GM08714 (cell line): ENCODE measurements around the gene SPATA12.

Source experiments
- H3K4me3 ChIP-seq: fragments of 200-500 bp; sonication (Bioruptor generic); 2 replicates; pipeline ENCODE4 v1.5.1; 2014; ENCODE audit warnings: mild to moderate bottlenecking, low read length, inconsistent platforms
- ZNF274 ChIP-seq: IDR thresholded peaks from 2 replicates; pipeline ENCODE4 v1.6.1; 2012; ENCODE audit warnings: mild to moderate bottlenecking, low read depth, low read length

The SPATA12 gene

DNA sequence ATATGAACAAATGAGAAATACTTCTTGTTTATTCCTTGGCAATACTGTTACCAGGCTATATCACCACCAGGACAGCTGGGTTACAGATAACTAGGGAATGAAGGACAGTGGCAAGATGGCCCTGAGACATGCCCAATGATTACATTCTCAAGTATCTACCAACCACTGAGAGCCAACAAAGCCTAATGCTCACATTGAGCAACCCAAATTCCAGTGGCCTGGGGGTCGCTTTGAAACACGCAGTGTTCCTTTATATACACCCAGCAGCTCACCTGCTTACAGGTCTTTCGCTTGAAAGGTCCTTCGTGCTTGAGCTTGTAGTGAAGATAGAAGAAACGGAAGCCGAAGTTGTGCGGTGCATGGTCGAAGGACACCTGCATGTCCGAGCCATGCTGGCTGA, 45.1 kb downstream of the SPATA12 start:
- no peak overlapping the region for H3K4me3 ChIP-seq
- TF ChIP-seq ZNF274, result no peak

DNA sequence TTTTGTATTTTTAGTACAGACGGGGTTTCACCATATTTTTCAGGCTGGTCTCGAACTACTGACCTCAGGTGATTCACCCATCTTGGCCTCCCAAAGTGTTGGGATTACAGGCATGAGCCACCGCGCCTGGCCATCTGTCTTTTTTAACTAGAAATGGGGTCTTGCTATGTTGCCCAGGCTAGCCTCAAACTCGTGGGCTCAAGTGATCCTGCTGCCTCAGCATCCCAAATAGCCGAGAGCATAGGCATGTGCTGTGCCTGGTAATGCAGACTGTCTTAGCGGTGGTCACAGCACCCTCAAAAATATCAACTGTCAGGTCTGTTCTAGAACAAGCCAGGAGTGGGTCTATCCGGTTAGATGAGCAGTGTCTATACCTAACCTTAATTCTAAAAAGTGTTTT, 48.2 kb downstream of the SPATA12 start:
- H3K4me3 ChIP-seq, result no peak overlapping the region
- no peak for TF ChIP-seq ZNF274

DNA sequence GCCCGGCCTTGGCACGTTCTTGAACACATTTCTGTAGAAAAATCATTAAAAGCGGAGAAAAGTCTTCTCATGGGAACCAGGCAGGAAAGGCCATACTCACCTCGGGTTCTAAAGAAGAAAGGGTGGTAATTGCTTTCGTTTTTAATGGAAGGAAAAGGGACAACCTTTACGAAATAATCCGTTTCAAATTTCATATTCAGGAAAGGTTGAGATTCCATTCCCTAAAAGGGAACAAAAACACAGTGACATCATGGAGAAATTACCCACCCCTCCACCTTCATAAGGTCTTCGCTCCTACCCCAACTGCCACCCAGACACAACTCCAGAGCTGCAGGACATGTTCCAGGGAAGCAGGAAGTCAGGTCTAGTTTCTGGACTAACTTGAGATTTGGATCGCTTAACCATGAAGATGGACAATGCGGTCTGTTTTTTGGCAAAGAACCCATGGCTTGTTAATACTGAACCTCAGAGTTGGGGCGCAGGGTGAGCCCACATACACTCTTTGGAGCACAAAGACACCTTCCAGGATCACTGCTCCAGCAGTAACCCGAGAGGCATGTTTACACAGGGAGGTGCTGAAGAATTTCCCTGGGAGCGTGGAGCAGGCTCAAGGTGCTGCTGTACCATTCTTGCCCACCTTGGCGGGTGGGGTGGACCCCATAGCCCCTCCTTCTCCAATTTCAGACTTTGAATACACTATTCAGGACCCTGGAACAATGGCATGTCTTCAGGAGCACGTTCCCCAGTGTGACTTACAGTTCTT, 49.2 kb downstream of the SPATA12 start:
- TF ChIP-seq ZNF274, result no peak
- no peak overlapping the region for H3K4me3 ChIP-seq

DNA sequence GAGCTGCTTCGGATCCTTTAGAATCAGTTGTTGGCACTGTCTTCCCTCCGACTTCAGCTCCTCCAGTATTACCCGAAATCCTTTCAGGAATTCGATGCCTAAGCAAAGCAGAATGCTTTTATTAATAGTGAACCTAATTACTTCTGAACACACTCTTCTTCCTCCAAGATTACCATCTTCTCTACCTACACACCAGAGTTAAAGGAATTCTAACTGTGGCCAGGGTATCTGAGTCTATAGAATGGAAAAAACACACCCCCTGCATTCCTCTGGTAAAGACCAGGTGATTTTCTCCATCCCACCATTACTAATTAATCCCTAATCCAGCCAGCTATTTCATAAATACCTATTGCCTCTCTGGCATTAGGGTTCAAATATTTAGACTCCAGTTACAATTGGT, 49.8 kb downstream of the SPATA12 start:
- H3K4me3 ChIP-seq, result no peak overlapping the region
- no peak for TF ChIP-seq ZNF274

DNA sequence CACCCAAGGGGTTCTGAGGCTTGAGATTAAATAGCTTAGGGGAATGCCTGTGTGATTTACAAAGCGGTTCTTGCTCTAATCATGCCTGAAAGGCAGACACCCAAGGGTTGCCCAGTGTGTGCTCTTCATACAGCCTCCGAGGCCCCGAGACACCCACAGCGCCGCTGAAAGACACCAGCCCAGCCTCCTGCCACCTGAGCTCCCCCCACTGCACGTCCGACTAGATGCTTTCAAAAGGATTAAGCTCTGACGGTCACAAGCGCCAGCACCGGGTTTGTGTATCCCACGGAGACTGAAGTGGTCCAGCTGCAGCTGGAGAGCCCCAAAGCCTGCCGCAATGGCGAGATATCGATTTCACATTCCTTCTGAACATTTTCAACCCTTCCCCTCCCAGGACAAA, 50.3 kb downstream of the SPATA12 start:
- H3K4me3 ChIP-seq, result no peak overlapping the region
- TF ChIP-seq ZNF274, result no peak

DNA sequence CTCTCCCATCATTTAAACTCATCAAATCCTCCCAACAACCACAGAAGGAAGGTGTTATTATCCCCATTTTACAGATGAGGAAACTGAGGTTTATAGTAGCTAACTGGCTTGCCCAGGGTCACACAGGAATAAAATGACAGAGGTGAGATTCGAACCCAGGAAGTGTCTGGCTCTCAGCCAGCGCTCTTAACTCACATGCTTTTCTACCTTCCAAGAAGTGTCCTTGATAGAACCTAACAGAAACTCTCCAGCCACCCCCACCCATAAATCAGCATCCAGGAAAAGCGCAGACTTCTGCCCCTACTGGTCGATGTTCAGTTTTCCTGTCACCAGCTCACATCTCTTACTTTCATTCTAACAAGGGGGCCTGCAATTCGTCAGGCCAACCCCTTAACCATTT, 51.7 kb downstream of the SPATA12 start:
- H3K4me3 ChIP-seq, result no peak overlapping the region
- TF ChIP-seq ZNF274, result no peak

DNA sequence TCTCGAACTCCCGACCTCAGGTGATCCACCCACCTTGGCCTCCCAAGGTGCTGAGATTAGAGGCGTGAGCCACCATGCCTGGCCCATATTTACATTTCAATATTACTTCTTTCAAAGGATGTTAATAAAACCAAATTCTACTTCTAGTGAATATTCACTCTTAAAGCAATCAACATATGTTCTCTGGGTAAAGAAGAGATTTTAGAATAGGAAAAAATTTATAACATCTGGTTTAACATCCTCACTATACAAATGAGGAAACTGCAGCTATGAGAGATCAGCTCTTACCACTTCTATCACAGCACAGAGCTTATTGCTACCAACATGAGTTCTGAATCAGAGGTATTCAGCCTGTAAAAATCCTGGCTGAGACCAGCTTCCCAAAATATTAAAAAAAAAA, 56.0 kb downstream of the SPATA12 start:
- no peak for TF ChIP-seq ZNF274
- no peak overlapping the region for H3K4me3 ChIP-seq

DNA sequence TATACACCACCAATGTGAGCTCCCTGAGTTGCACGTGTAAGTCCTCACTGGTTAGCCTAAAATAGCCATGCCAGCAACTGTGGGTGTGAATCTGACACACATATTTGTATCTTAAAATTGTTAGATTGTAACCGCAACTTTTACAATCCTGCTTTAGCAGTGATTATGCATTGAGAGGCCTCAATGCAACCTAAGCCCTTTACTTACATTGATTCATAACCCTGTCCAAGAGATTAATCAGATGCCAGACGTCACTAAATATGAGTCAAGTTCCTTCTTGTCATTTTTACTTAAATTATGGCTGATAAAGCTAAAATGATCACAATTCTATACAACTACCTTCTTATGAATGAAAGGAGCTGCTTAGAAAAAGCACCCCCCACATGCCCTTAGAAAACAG, 57.8 kb downstream of the SPATA12 start:
- TF ChIP-seq ZNF274, result no peak

DNA sequence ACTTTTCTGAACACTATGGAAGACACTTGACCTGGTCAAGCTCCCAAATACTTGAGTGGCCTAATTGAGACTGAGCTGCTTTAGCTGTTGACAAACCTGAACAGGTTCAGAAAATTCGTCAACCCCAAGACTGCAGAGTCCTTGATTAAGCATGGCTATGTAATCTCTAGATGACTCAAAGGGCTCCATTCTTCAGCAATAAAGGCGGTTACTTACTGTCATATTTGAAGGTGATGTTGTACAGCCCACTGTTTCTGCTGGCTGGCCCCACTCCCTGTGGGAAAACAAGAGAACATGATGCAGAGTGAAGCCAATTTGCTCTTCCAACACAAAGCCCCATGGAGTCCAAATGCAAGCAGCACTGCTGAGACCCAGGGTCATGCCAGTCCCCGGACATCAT, 59.6 kb downstream of the SPATA12 start:
- TF ChIP-seq ZNF274, result no peak
- no peak overlapping the region for H3K4me3 ChIP-seq

More for the DNA sequence above, 57.8 kb downstream of the SPATA12 start:
- no peak overlapping the region for H3K4me3 ChIP-seq

DNA sequence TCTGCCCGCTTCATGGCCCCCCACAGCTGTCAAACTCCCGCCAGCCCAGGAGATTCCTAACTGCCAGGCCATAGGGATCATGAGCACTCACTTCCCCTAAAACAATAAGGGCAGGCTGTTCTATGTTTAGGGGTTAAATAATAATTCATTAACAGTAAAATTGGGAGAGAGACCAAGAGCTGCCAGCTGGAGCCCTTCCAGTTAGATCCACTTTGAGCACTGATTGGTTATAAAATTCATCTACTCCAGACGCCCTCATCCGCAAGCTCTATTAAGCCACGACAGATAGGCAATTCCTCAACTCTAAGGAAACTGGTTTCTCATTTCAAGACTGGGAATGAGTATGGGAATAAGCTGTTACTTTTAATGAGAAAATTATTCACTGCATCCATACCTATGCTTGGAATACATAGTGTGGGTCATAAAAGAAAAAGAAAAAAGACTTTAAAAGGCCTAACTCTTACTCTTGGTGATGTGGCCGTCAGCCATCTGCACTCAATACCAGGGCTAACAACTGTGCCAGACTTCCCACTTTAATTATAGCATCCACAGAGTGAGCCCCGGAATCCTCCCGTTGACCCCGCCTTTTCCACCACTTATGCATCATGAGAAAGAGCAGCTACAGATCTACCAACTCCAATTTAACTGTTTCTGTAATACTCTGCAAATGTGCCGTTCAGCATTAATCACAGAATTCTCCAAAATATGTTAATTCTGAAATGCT, 60.1 kb downstream of the SPATA12 start:
- no peak overlapping the region for H3K4me3 ChIP-seq
- TF ChIP-seq ZNF274, result no peak
